WTC11 (cell line): ENCODE results near the gene NR4A3. TPM values are rescaled to one million over a fixed set of nuclear protein-coding genes. Genes with fewer than 3 reads are reported as not detected.
A peak's percentile ranks its signal among the peaks of the same experiment; 100 is the strongest.

ENCODE experiments used
- CREM ChIP-seq: sonication (generic); formaldehyde crosslinking; IDR thresholded peaks from 2 replicates; pipeline ENCODE4 v1.8.1; 2022; ENCODE audit warnings: mild to moderate bottlenecking, missing genetic modification reagents, moderate library complexity
- ELF4 ChIP-seq: sonication (generic); formaldehyde crosslinking; IDR thresholded peaks from 2 replicates; pipeline ENCODE4 v1.8.1; 2022; ENCODE audit warnings: low read depth, mild to moderate bottlenecking, moderate library complexity, missing genetic modification reagents
- EMX1 ChIP-seq: fragments of 250-450 bp; sonication (Bioruptor Pico); IDR thresholded peaks from 2 replicates; pipeline ENCODE4 v1.8.0; 2021; ENCODE audit warnings: mild to moderate bottlenecking
- ERG ChIP-seq: fragments of 250-450 bp; sonication (Bioruptor Pico); IDR thresholded peaks from 2 replicates; pipeline ENCODE4 v1.8.0; 2021; ENCODE audit warnings: mild to moderate bottlenecking
- FOXJ3 ChIP-seq: sonication (generic); formaldehyde crosslinking; IDR thresholded peaks from 2 replicates; pipeline ENCODE4 v1.9.0; 2021; ENCODE audit warnings: missing genetic modification reagents, mild to moderate bottlenecking, borderline replicate concordance
- IRF1 ChIP-seq: sonication (generic); formaldehyde crosslinking; IDR thresholded peaks from 2 replicates; pipeline ENCODE4 v1.8.0; 2023; ENCODE audit warnings: missing genetic modification reagents
- NFATC4 ChIP-seq: fragments of 250-450 bp; sonication (Bioruptor Pico); IDR thresholded peaks from 2 replicates; pipeline ENCODE4 v1.9.0; 2021; ENCODE audit warnings: mild to moderate bottlenecking
- NFYB ChIP-seq: sonication (generic); formaldehyde crosslinking; conservative IDR thresholded peaks from 2 replicates; pipeline ENCODE4 v1.8.0; 2022; ENCODE audit warnings: low read depth, missing genetic modification reagents
- NR3C1 ChIP-seq: sonication (generic); formaldehyde crosslinking; conservative IDR thresholded peaks from 2 replicates; pipeline ENCODE4 v1.8.1; 2023; ENCODE audit warnings: low read depth, mild to moderate bottlenecking, missing genetic modification reagents
- PRDM15 ChIP-seq: sonication (generic); formaldehyde crosslinking; IDR thresholded peaks from 2 replicates; pipeline ENCODE4 v1.8.0; 2022; ENCODE audit warnings: missing genetic modification reagents
- PREB ChIP-seq: sonication (generic); formaldehyde crosslinking; IDR thresholded peaks from 2 replicates; pipeline ENCODE4 v1.8.1; 2022; ENCODE audit warnings: mild to moderate bottlenecking, missing genetic modification reagents, moderate library complexity, borderline replicate concordance
- PRRX2 ChIP-seq: fragments of 250-450 bp; sonication (Bioruptor Pico); IDR thresholded peaks from 2 replicates; pipeline ENCODE4 v1.8.0; 2021; ENCODE audit warnings: mild to moderate bottlenecking
- TCF7 ChIP-seq: sonication (generic); formaldehyde crosslinking; IDR thresholded peaks from 2 replicates; pipeline ENCODE4 v1.8.0; 2022; ENCODE audit warnings: mild to moderate bottlenecking, low read depth, missing genetic modification reagents, moderate library complexity
- ZBTB21 ChIP-seq: sonication (generic); formaldehyde crosslinking; IDR thresholded peaks from 2 replicates; pipeline ENCODE4 v1.8.1; 2023; ENCODE audit warnings: mild to moderate bottlenecking, missing genetic modification reagents, borderline replicate concordance
- ZNF232 ChIP-seq: sonication (generic); formaldehyde crosslinking; IDR thresholded peaks from 2 replicates; pipeline ENCODE4 v1.8.0; 2022; ENCODE audit warnings: mild to moderate bottlenecking, missing genetic modification reagents
- ZNF263 ChIP-seq: sonication (generic); formaldehyde crosslinking; IDR thresholded peaks from 2 replicates; pipeline ENCODE4 v1.8.1; 2022; ENCODE audit warnings: low read depth, mild to moderate bottlenecking, moderate library complexity, missing genetic modification reagents
- ZNF317 ChIP-seq: sonication (generic); formaldehyde crosslinking; IDR thresholded peaks from 2 replicates; pipeline ENCODE4 v1.8.1; 2023; ENCODE audit warnings: low read depth, mild to moderate bottlenecking, moderate library complexity, missing genetic modification reagents, borderline replicate concordance
- ZNF532 ChIP-seq: fragments of 250-450 bp; sonication (Bioruptor Pico); IDR thresholded peaks from 2 replicates; pipeline ENCODE4 v1.9.0; 2021; ENCODE audit warnings: mild to moderate bottlenecking, borderline replicate concordance
- total RNA-seq: library from RNA; stranded (reverse); gene quantifications from 3 replicates; pipeline ENCODE4 v1.2.3, GENCODE V29; 2021
- TF ChIP-seq, protein P1 (sequence below): sonication (generic); formaldehyde crosslinking; conservative IDR thresholded peaks from 2 replicates; pipeline ENCODE4 v1.8.1; 2022; ENCODE audit warnings: mild to moderate bottlenecking, missing genetic modification reagents
- TF ChIP-seq, protein P2 (sequence below): sonication (generic); formaldehyde crosslinking; IDR thresholded peaks from 2 replicates; pipeline ENCODE4 v1.8.1; 2023; ENCODE audit warnings: mild to moderate bottlenecking, moderate library complexity, missing genetic modification reagents
- TF ChIP-seq, protein P3 (sequence below): fragments of 250-450 bp; sonication (Bioruptor Pico); conservative IDR thresholded peaks from 2 replicates; pipeline ENCODE4 v1.9.0; 2021; ENCODE audit warnings: mild to moderate bottlenecking

Gene NR4A3
- total RNA-seq, 1 experiment from 2014 or later = 0.57 TPM

DNA sequence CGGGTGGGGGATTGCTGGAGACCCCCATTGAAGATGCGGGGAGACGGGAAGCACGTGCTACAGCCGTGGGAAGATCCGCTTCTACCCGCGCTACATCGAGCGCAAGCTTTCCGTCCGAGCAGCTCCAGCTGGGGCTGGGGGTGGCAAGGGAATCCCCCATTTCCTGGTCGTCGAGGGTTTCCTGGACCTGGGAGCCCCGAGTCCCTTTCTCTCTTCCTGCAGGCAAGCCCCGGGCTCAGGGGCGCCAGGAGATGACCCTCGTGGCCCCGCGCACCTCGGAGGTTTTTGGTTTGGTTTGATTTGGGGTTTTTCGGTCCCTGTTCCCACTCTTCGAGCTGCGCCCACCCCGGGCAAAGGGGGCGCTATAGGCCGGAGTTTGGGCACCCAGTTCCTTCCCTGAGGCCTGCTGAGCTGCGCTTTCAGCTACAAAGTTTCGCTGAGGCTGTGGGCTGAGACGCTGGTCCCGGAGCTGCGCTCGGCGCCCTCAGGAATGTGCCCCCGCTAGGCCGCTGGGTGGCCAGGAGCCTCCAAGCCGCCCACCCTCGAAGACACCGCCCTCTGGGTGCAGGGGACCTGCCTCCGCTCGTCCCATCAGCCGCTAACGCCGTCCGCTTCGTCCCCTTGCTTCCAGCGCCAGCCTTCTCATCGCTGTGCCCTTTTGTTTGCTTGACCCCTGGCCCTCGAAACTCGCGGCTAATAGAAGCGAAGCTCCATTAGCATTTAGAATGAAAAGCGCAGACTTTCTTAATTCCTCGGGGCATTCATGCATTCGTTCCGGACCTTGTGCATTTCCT, 2.9 kb downstream of the NR4A3 start (continued):
- TF ChIP-seq ZNF232 (CRISPR knock-in tag) (no peak), ZNF532 (CRISPR knock-in tag) (no peak), FOXJ3 (CRISPR knock-in tag) (no peak), EMX1 (CRISPR knock-in tag) (no peak), CREM (no peak), ZNF317 (CRISPR knock-in tag) (no peak), PREB (CRISPR knock-in tag) (no peak), ZNF263 (CRISPR knock-in tag) (no peak), ERG (no peak), TCF7 (no peak), NR3C1 (CRISPR knock-in tag) (no peak), PRDM15 (CRISPR knock-in tag) (no peak), IRF1 (CRISPR knock-in tag) (no peak), NFATC4 (CRISPR knock-in tag) (no peak), ELF4 (no peak), NFYB (CRISPR knock-in tag) (no peak), PRRX2 (CRISPR knock-in tag) (no peak), ZBTB21 (no peak)
- TF ChIP-seq, protein P1, sequence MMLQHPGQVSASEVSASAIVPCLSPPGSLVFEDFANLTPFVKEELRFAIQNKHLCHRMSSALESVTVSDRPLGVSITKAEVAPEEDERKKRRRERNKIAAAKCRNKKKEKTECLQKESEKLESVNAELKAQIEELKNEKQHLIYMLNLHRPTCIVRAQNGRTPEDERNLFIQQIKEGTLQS (CRISPR knock-in tag) = no peak
- TF ChIP-seq, protein P2, sequence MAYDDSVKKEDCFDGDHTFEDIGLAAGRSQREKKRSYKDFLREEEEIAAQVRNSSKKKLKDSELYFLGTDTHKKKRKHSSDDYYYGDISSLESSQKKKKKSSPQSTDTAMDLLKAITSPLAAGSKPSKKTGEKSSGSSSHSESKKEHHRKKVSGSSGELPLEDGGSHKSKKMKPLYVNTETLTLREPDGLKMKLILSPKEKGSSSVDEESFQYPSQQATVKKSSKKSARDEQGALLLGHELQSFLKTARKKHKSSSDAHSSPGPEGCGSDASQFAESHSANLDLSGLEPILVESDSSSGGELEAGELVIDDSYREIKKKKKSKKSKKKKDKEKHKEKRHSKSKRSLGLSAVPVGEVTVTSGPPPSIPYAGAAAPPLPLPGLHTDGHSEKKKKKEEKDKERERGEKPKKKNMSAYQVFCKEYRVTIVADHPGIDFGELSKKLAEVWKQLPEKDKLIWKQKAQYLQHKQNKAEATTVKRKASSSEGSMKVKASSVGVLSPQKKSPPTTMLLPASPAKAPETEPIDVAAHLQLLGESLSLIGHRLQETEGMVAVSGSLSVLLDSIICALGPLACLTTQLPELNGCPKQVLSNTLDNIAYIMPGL = 0 out of 2 replicates have a peak, but pooled peaks have one; percentile 72
- TF ChIP-seq, protein P3, sequence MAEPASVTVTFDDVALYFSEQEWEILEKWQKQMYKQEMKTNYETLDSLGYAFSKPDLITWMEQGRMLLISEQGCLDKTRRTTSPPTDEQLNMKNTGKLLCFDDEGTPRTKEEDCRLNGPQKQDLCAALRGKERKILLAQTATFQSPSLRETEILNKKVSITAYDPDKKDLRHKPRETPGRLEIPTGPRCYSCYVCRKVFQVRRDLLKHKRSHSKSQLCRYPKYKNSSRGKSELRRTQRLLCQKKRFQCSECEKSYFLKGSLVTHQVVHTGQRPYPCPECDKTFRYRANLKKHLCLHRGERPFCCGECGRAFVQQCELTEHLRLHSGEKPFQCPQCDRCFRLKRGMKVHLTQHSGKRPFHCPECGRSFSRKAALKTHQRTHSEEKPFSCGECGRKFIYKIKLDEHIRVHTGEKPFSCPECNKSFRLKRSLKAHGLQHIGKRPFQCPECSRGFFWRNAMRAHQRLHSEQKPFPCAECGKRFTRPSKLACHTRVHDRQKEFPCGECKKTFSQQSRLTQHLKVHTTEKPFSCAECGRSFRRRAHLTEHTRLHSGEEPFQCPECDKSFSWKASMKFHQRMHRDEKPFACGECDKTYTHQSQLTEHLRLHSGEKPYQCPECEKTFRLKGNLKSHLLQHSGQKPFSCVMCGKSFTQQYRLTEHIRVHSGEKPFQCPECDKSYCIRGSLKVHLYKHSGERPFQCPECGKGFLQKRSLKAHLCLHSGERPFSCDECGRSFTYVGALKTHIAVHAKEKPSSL = no peak
